Nasal cavity respiratory epithelium epithelial cell of viscerocranial mucosa (primary cell): ENCODE data around the gene RPA3. TPM values are rescaled to one million over a fixed set of nuclear protein-coding genes. Genes with fewer than 3 reads are reported as not detected.

Experiments
- total RNA-seq: library from RNA; depleted of rRNA; stranded (reverse); fragments of >200 nt; gene quantifications from 2 replicates; pipeline ENCODE4 v1.2.3, GENCODE V29; 2014

RPA3 gene
- 10.3 and 16.1 TPM in 2 replicates for total RNA-seq

GRCh38 chr7:7718492-7718891 lies at the start of gene RPA3:
Gene RPA3, minus strand, starts transcription at chr7:7718607. Its CDS starts 78,189 bp downstream, at chr7:7640418.

GRCh38 chr7:7640221-7641128 lies 77.9 kb downstream of the RPA3 start, which contains the start of gene UMAD1:
Gene UMAD1, plus strand, starts transcription at chr7:7640752. Its CDS starts 32,620 bp downstream, at chr7:7673372.

Other genes starting within 250 kb of the RPA3 start
- gene COL28A1, start 182.7 kb downstream of the RPA3 start, total RNA-seq = under 0.01 TPM in 1 of 2 replicates, not detected in the other
- 51.3 and 70.8 TPM in 2 replicates for gene MIOS, start 151.7 kb downstream of the RPA3 start, total RNA-seq
- gene UMAD1, start 77.9 kb downstream of the RPA3 start, total RNA-seq = 12.6 and 18.2 TPM in 2 replicates